Heart left ventricle (tissue), 16 donors: ENCODE results near the gene DYNLT1. TPM values are rescaled to one million over a fixed set of nuclear protein-coding genes. Genes with fewer than 3 reads are reported as not detected.
"Not testable (repeated sequence)": the region's sequence is repeated elsewhere in the genome, so short reads cannot be mapped to it uniquely, and the experiment has no call there.

Experiments
- ATAC-seq, 4 donors: fragments of 200-7000 bp; cut with Tn5 transposase; one replicate each; pipeline ENCODE4 v1.9.1; 2020 to 2022; ENCODE audit warnings: moderate library complexity in 4 of 4, mild to moderate bottlenecking in 3 of 4, moderate number of reproducible peaks in 1 of 4
- DNase-seq, 5 donors: peaks; one replicate each; pipeline ENCODE4 v3.0.0-alpha.2; 2020
- H3K27ac ChIP-seq, 12 donors: fragments of 200-600 bp; sonication (generic) in 4 of 12; one replicate each; pipeline versions ENCODE4 v1.5.0 to v1.8.0; 2016 to 2022; ENCODE audit warnings: mild to moderate bottlenecking in 2 of 12
- H3K27me3 ChIP-seq, 9 donors: fragments of 200-600 bp; sonication (generic) in 2 of 9; one replicate each; pipeline versions ENCODE4 v1.5.1 to v1.8.0; 2016 to 2022; ENCODE audit warnings: mild to moderate bottlenecking in 3 of 9
- H3K36me3 ChIP-seq, 9 donors: fragments of 200-600 bp; sonication (generic) in 2 of 9; one replicate each; pipeline versions ENCODE4 v1.5.0 to v1.8.0; 2018 to 2022; ENCODE audit warnings: mild to moderate bottlenecking in 2 of 9
- H3K4me1 ChIP-seq, 12 donors: fragments of 200-600 bp; sonication (generic) in 4 of 12; one replicate each; pipeline versions ENCODE4 v1.5.0 to v1.8.0; 2016 to 2022; ENCODE audit warnings: mild to moderate bottlenecking in 3 of 12
- H3K4me3 ChIP-seq, 12 donors: fragments of 200-600 bp; sonication (generic) in 4 of 12; one replicate each; pipeline versions ENCODE4 v1.5.0 to v1.8.0; 2017 to 2022; ENCODE audit warnings: mild to moderate bottlenecking in 9 of 12, moderate library complexity in 4 of 12
- H3K9me3 ChIP-seq, 12 donors: fragments of 200-600 bp; sonication (generic) in 4 of 12; one replicate each; pipeline versions ENCODE4 v1.5.0 to v1.8.0; 2016 to 2022; ENCODE audit warnings: mild to moderate bottlenecking in 1 of 12
- CTCF ChIP-seq, 12 donors: fragments of 200-600 bp; sonication (generic) in 4 of 12; IDR thresholded peaks; one replicate each; pipeline versions ENCODE4 v1.5.0 to v1.8.0; 2018 to 2022; ENCODE audit warnings: antibody characterized with exemption in 12 of 12, mild to moderate bottlenecking in 5 of 12
- POLR2A ChIP-seq, 2 donors: fragments of 450-650 bp; IDR thresholded peaks; one replicate each; pipeline ENCODE4 v1.6.1; 2017; ENCODE audit warnings: antibody characterized with exemption in 2 of 2, mild to moderate bottlenecking in 2 of 2, moderate library complexity in 2 of 2
- WGBS, 4 donors: extraction: QIAGEN DNeasy Blood & Tissue Kit in 2 of 4; methylation state at CpG; one replicate each; pipeline versions ENCODE4 v1.1.5 to v1.1.7; 2013 to 2018; 5-methylcytosine and 5-hydroxymethylcytosine counted together
- intact Hi-C, 10 donors: fragments of 100-400 bp; cut with DNase I; formaldehyde crosslinking; loops; one replicate each; pipeline versions ENCODE4 v1.11.1 to v1.14.2; 2022
- polyA plus RNA-seq, 2 donors: library from polyadenylated mRNA; stranded (reverse); fragments of 200-250 nt; gene quantifications; one replicate each; pipeline ENCODE4 v1.2.3, GENCODE V29; 2013
- total RNA-seq, 9 donors: library from RNA; depleted of rRNA in 2 of 9; stranded (reverse); fragments of >200 nt in 2 of 9; fragmentation: NEBNext Ultra II Directional in 3 of 9; extraction: Animal tissue kit (Norgen Biotek cat#: 25700) in 3 of 9; gene quantifications; one replicate each; pipeline versions ENCODE4 v1.1.0 to v1.2.4, GENCODE V29; 2016 to 2023
- donor health status: ischemic (EF 13 %, LVEDD 7.1; RV severe dilation, severe dysfunction).
- donor health status: healthy with polysubstance abuse.
- donor health status: DM: no; HTN: yes; CAD: no.
- donor health status: DM: no; HTN: no; CAD: no.
- donor health status: ischemic (EF 25% LVEDD 6.9; RV normal size, moderate dysfunction).
- donor health status: ischemic (EF 25% LVEDD 5.7; RV mildly dilated, moderate dysfunction).
- donor health status: healthy.
- donor health status: DM: yes; HTN: yes; CAD: no.
- donor health status: ischemic (EF 35%, LVEDD 5.7; RV mildly dilated, moderate dysfunction).
- donor health status: nonischemic (EF 11% LVEDD 7.7; RV severe dilation, severe dysfunction).
- donor health status: DM: yes; HTN: yes; CAD: no.
- donor health status: PGD.
- donor health status: ischemic (EF 29% LVEDD 5.4; RV normal size, mild dysfunction).
- donor health status: nonischemic (EF 23%, LVEDD 6.1; RV moderate dilation, normal function).

The DYNLT1 gene
- total and polyA plus RNA-seq, 11 donors: 68.4 to 177 (median 125) TPM

- Histone ChIP-seq H3K4me3 (no peak overlapping the region), H3K36me3 (peaks cover 0 to 69% (median 28%) of the 10 kb centered on the region in 9 donors), H3K27ac (no peak overlapping the region), H3K4me1 (peaks cover 0 to 8% (median 0%) of the 10 kb centered on the region in 12 donors), H3K9me3 (no peaks in the 10 kb centered on the region), H3K27me3 (no peaks in the 10 kb centered on the region)
- WGBS, 4 donors: 90 to 97% (median 94%) methylated on average over 21 to 25 of the region's 25 CpGs
- intact Hi-C loops: loop anchor here in 1 of 10 donors (10.0 kb wide), 1 partner anchor 63 kb away; no protein-coding TSS in a partner anchor
- no peak for TF ChIP-seq CTCF (IDR thresholded peaks at IDR 0.05)
- TF ChIP-seq POLR2A (IDR thresholded peaks at IDR 0.05): no peak
- peak in 1 of 4 donors; percentile 14 for ATAC-seq
- no peak for DNase-seq
These were observed 22.6 kb downstream of the DYNLT1 start for GRCh38 chr6:158621694-158622544.

- Histone ChIP-seq H3K36me3 (peaks cover 0 to 63% (median 24%) of the 10 kb centered on the region in 9 donors), H3K9me3 (no peaks in the 10 kb centered on the region), H3K4me3 (no peak overlapping the region), H3K27me3 (no peaks in the 10 kb centered on the region), H3K4me1 (peaks cover 0 to 7% (median 0%) of the 10 kb centered on the region in 12 donors), H3K27ac (no peak overlapping the region)
- WGBS, 4 donors: 73 to 78% (median 73%) methylated on average over 13 of the region's 13 CpGs
- DNase-seq: no peak
- intact Hi-C loops: loop anchor here in 1 of 10 donors (10.0 kb wide), 1 partner anchor 64 kb away; no protein-coding TSS in a partner anchor
- no peak for TF ChIP-seq CTCF (IDR thresholded peaks at IDR 0.05)
- no peak for TF ChIP-seq POLR2A (IDR thresholded peaks at IDR 0.05)
- ATAC-seq: peak in 2 of 4 donors; percentile 36 to 58
These were observed 23.4 kb downstream of the DYNLT1 start for GRCh38 chr6:158620963-158621693.

- no peaks in the 10 kb centered on the region for H3K27me3 ChIP-seq
- no peak for ATAC-seq
- TF ChIP-seq POLR2A (IDR thresholded peaks at IDR 0.05): no peak
- TF ChIP-seq CTCF (IDR thresholded peaks at IDR 0.05): no peak
- H3K36me3 ChIP-seq: peaks cover 0 to 54% (median 17%) of the 10 kb centered on the region in 9 donors
- no peak overlapping the region for H3K27ac ChIP-seq
- H3K4me3 ChIP-seq: no peak overlapping the region
- H3K4me1 ChIP-seq: peaks cover 0 to 7% (median 0%) of the 10 kb centered on the region in 12 donors
- 93 to 95% (median 94%) methylated on average over 17 of the region's 17 CpGs for WGBS, 4 donors
- peaks cover 0 to 7% (median 0%) of the 10 kb centered on the region in 12 donors for H3K9me3 ChIP-seq
- no peak for DNase-seq
- intact Hi-C loops: loop anchor here in 1 of 10 donors (10.0 kb wide), 1 partner anchor 65 kb away; no protein-coding TSS in a partner anchor
These were observed 24.4 kb downstream of the DYNLT1 start for GRCh38 chr6:158619922-158620801.

GRCh38 chr6:158618289-158618688, 26.3 kb downstream of the DYNLT1 start:
- H3K4me1 ChIP-seq, H3K27me3 ChIP-seq, H3K27ac ChIP-seq, H3K4me3 ChIP-seq, intact Hi-C loops, ATAC-seq, DNase-seq: not testable (repeated sequence)
- Histone ChIP-seq H3K9me3 (peaks cover 0 to 12% (median 0%) of the 10 kb centered on the region in 12 donors), H3K36me3 (peaks cover 0 to 39% (median 14%) of the 10 kb centered on the region in 9 donors)
- WGBS, 4 donors: 96 to 98% (median 96%) methylated on average over 3 of the region's 3 CpGs

GRCh38 chr6:158614606-158615005, 29.9 kb downstream of the DYNLT1 start:
- H3K27ac ChIP-seq, intact Hi-C loops: not testable (repeated sequence)
- peaks cover 0 to 33% (median 13%) of the 10 kb centered on the region in 9 donors for H3K36me3 ChIP-seq

More at GRCh38 chr6:158614606-158615005, 29.9 kb downstream of the DYNLT1 start:
- H3K4me3 ChIP-seq, ATAC-seq, DNase-seq, H3K27me3 ChIP-seq: not testable (repeated sequence)
- WGBS, 4 donors: 95 to 98% (median 96%) methylated on average over 3 of the region's 3 CpGs
- H3K4me1 ChIP-seq: peaks cover 0 to 30% (median 18%) of the 10 kb centered on the region in 12 donors
- peaks cover 0 to 12% (median 0%) of the 10 kb centered on the region in 12 donors for H3K9me3 ChIP-seq
